Stimulated activated CD4-positive, alpha-beta T cell treated with anti-CD3 and anti-CD28 coated beads, Interleukin-2, amount 100 ng/mL, for 4 hours (primary cell): Measurements from ENCODE around the gene TMEM100.

Source experiments
- DNase-seq: peaks from one replicate; pipeline ENCODE4 v3.0.0-alpha.2; 2020; ENCODE audit warnings: low read depth

The TMEM100 gene

GRCh38 chr17:55743103-55743679 is 20.5 kb upstream of the TMEM100 start:
- no peak for DNase-seq

DNA sequence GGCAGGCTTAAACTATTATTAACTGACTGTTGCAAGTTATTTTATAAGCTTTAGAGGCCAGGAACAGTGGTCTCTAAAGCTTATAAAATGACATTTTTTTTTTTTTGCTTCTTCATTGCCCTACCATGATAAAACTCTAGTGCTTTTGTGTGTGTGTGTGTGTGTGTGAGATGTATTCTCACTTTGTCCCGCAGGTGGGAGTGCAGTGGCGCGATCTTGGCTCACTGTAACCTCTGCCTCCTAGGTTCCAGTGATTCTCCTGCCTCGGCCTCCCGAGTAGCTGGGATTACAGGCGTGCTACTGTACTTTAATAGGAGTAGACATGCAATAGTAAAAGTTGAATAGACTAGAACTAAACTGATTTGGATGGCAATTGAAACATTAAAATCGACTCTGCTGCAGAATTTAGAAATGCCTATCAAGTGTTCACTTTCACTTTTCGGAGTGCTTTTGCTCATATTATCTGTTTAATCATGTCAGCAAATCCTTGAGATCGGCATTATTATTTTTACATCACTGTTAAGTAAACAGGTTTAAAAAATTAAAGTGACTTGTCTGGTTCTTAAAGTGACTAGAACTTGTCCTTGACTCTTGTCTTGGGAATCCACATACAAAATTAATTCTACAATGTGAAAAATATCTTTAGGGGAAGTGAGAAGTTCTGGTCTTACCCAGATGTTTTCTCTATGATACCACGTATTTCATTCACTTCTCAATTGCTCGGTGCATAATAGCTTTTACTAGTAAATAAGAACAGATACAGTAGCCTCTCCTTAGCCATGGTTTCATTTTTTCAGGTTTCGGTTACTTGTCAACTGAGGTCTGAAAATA is 19.8 kb upstream of the TMEM100 start:
- DNase-seq, result no peak

DNA sequence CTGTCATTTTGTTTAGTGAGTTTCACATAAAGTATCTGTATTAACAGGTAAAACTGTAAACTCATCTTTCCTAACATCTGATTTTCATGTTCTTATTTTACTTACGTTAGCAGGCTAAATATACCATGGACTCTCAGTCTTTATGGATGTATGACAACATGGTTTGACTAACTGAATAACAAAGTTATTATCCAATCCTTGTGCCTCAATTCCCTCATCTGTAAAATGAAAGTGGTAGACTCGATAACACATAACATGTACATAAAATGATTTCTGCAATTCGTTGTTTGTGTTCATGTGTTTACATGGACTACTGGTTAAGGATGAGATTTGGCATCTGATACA is 18.7 kb upstream of the TMEM100 start:
- no peak for DNase-seq

- no peak for DNase-seq
These were observed 18.1 kb upstream of the TMEM100 start for GRCh38 chr17:55740511-55741355.

DNA sequence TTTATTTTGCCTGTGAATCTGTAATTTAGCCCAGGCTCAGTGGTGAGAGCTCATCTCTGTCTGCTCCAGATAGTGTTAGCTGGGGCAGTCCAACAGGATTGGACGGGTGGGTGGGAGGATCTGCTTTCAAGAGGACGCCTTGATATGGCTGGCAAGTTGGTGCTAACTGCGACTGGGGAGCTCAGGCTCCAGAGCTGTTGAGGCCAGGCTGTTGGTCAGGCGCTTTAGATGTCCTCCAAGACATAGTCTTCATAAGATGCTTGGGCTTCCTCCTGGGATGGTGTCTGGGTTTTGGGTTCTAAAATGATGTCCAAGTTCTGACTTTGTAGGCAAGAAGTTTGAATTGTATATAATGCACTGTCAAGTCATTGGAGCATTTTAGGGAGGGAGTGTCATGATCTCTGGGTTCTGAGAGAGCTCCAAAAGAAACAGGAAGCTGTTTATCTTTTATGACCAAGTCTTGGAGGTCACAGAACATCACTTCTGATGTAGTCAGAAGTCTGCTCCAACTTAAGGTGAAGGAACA is 15.4 kb upstream of the TMEM100 start:
- DNase-seq, result no peak

DNA sequence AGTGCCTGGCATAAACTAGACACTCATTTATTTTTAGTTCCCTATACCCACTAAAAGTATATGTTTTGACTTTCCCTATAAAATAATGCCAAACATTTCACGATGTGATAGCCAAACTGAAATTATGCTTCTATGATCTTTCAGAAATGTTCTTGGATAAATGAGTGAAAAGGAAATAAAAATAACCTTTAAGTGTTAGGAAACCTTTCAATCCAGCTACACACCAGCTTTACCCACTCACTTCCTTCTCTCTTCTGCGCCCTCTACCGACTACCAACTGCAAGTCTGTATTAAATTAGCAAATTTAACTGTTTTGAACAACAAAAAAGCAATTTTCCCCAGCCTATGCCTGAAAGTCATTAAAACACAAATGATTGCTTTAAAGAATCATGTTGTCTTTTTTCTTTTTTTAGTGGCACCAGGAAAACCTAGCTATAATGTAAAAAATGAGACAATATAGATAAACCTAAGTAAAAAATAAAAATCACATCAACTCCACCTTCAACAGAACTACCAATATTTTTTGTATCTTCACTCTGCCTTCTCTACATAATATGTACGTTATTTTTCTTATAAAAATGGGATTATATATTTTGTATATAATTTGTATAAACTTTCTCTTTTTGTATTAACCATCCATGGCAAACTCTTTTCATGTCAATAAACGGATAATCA is 13.2 kb upstream of the TMEM100 start:
- peak; percentile 4 for DNase-seq

DNA sequence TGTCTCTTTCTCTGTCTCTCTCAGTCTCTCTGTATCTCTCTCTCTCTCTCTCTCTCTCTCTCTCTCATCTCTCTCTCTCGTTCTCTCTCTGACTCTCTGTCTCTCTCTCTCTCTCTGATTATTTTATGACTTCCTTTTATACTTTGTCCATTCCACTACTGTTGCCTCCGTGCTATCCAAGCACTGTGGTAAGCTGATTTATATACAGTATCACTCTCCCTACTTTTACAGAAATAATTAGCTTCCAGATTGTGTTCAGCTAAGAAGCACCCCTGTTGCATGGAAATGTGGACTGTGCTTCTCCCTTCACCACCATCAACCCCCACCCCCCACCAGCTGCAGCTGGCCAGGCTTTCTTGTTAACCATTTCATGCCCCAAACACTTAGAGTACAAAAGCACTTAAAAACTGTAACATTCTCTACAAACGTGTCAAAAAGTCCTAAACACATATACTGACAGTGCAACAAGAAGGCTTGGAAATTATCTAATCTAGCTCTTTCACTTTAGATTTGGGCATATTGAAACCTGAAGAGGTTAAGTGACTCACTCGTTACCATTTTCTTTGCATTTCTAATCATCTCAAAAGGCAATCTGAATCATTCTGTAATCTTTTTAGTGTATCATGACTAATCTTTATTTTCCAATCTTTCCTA is 11.6 kb upstream of the TMEM100 start:
- no peak for DNase-seq

DNA sequence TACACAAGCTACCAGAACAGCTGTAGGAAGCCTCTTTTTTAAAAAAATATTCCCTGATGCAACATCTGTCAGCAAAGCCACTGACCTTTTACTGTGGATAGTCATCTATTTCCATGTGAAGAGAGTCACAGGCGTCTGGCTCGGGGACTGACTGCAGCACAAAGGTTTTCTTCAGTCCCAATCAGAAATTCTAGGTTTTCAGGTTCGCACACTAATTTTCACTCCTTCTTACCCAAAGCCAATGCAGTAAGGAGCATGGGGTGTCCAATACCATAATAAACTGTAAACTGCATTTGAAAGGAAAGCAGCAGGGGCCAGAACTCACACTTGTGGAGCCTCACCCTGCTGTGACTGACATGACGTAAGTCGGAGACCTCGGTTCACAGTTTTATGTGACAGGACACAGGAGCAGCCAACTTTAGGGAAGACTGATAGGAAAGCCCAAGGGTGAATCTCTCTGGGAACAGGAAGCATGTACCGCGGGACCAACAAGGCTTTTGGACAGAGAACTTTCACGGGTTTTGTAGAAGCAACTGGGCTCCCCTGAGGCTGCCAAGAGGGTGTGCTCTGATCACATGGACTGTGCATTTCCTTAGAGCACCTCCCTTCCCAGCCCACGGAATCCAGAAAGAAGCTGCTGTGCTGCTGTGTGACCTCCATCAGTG is 9.1 kb upstream of the TMEM100 start:
- DNase-seq, result no peak

- no peak for DNase-seq
These were observed 8.1 kb upstream of the TMEM100 start for GRCh38 chr17:55730808-55731207.

GRCh38 chr17:55730380-55730779 is 7.7 kb upstream of the TMEM100 start:
- DNase-seq, result no peak

GRCh38 chr17:55729484-55729883 is 6.8 kb upstream of the TMEM100 start:
- DNase-seq, result no peak

DNA sequence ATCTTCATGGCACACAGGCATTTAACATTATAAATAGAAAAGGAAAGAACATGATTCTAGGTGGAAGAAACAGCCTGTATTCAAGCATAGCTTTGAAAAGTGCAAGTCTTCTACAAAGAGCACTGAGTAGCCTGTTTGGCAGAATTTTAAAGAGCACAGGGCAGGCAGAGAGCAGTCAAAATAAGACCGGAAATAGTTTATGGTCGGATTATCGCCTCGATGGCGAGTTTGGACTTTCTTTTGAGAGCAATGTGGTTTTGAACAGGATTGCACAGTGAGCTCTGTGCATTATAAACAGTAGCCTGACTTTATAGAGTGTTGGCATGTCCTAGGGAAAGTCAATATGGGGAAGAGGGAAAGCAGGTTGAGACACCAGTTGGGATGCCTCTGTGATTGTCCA is 6.2 kb upstream of the TMEM100 start:
- no peak for DNase-seq

- no peak for DNase-seq
These were observed 5.7 kb upstream of the TMEM100 start for GRCh38 chr17:55728361-55728760.

- no peak for DNase-seq
These were observed 5.3 kb upstream of the TMEM100 start for GRCh38 chr17:55727920-55728319.

DNA sequence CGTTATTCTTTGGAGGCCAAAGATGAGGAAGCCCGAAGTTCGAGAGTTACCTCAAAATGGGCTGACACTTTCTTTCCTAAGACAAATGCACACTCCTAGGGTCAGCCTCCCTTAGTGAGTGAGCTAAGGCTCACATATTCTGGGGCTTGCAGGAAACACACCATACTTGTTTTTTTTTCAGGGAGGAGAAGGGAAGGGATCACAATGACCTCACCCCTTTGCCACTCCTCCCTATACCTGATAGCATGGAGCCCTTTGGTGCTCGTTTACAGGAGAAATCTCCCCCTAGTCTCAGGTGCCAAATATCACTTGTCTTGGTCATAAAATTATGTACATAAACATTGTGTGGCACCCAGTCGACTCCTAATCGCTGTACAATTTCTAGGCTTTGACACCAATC is 4.6 kb upstream of the TMEM100 start:
- DNase-seq, result no peak

- DNase-seq, result no peak
These were observed 3.8 kb upstream of the TMEM100 start for GRCh38 chr17:55726440-55726839.

DNA sequence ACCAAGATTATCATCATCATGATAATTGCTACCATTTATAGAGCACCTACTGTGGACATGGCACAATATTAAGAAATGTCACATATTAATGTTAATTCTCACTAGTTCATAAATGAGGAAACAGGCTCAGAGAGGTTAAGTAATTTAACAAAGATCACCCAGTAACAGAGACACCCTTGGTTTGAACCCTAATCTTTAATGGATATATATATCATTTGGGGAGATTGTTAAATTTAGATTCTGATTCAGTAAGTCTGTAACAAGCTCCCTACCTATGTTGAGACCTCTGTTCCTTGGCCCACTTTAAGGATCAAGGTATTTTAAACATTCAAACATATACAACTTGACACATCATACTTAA is 804 bp upstream of the TMEM100 start:
- no peak for DNase-seq

GRCh38 chr17:55722016-55722736 is 488 bp downstream of the TMEM100 start:
- no peak for DNase-seq

DNA sequence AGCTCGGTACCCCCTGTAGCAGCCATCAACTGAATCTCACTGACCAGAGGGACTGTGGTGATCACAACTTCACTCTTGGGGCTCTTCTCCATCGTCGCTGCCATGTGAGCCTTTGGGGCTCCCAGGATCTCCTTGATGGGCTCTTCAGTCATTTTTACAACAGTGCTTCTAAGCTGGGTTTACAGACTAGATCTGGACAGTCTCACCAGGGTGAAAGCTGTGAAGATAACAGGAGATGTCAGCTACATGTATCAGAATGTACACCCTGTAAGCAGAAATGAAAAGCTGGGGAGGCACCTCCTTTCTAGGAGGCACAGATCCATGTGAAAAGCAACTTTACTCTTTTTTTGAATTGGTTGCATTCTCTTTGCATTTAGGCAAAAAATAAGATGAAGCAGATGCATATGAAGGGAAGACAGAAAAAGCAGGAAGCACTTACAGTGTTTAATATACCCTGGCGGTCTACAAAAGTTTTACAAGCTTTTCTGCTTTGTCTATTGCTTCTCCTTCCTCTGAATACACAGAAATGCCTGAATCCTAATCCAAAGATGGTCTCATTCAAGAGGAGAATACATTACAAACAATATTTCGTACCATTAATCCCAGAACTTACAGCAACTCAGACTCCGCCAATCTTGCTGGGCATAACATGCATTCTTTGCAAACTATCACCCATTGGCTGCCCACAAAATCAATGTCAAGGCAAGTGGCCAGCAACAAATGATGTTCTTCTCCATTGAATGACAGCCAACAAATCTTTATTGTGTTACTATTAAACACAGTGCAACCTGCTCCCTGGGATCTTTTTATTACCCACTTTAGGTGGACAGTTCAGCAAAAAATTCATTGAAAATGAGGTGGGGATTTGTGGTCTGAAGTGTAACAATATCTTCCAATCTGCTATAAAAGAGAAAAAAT is 1.5 kb downstream of the TMEM100 start:
- DNase-seq, result no peak
